Measurements from ENCODE around the gene TNC. TPM values are rescaled to one million over a fixed set of nuclear protein-coding genes. Genes with fewer than 3 reads are reported as not detected.

The TNC gene
- polyA plus RNA-seq, 1 of the 3 experiments (the other 2 are of a cell fraction): 805 TPM

DNA sequence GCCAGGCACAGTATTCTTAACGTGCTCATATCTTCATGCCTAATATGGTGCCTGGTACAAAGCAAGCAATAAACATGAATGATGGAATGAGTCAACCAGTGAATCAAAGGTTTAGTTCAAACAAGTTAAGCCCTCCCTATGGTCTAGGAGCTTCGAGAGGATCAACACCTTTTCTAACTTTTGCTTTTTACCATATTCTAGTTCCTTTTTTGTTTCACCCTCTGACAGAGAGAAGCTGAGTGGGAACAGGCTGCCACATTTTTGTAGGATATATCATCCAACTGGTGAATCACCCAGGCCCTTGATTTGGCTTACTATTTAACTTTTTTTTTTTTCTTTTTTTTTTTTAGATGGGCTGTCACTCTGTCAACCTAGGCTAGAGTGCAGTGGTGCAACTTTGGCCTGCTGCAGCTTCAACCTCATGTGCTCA, 39.3 kb upstream of the TNC start:
- no peaks in the 10 kb centered on the region for H4K20me1 ChIP-seq (ENCODE audit: insufficient read depth)
- H3K27me3 ChIP-seq (ENCODE audit: insufficient read depth): no peaks in the 10 kb centered on the region
- H3K4me3 ChIP-seq (ENCODE audit: low read depth in 2 of 2, low read length in 1 of 2): no peak overlapping the region
- no peak for DNase-seq
- TF ChIP-seq SIN3A (IDR thresholded peaks at IDR 0.05; ENCODE audit: borderline replicate concordance, low read depth, low read length) (peak; percentile 69; the same call in 1 of the 2 replicates), MEF2A (IDR thresholded peaks at IDR 0.05; ENCODE audit: borderline replicate concordance, low read depth) (peak; percentile 39; the same call in 1 of the 2 replicates), EP300 (IDR thresholded peaks at IDR 0.05; ENCODE audit: borderline replicate concordance in 1 of 2, low read depth in 1 of 2, low read length in 1 of 2) (peak; percentile 7 to 88; a peak in 2 of 4 replicates), RXRA (IDR thresholded peaks at IDR 0.05; ENCODE audit: borderline replicate concordance, low read depth) (0 out of 2 replicates have a peak, but pooled peaks have one; percentile 21), YY1 (IDR thresholded peaks at IDR 0.05; ENCODE audit: low read depth) (0 out of 2 replicates have a peak, but pooled peaks have one; percentile 16), FOSL2 (IDR thresholded peaks at IDR 0.05; ENCODE audit: borderline replicate concordance, low read depth) (peak; percentile 98), MXI1 (IDR thresholded peaks at IDR 0.05; ENCODE audit: low read depth, low read length) (no peak), NFIC (IDR thresholded peaks at IDR 0.05; ENCODE audit: borderline replicate concordance) (peak; percentile 88), IRF3 (IDR thresholded peaks at IDR 0.05; ENCODE audit: low read depth, low read length) (no peak), FOXJ3 (CRISPR knock-in tag; IDR thresholded peaks at IDR 0.05) (no peak), POLR2AphosphoS5 (IDR thresholded peaks at IDR 0.05; ENCODE audit: low read depth, low read length) (peak; percentile 62; the same call in 1 of the 2 replicates), TCF12 (IDR thresholded peaks at IDR 0.05) (peak; percentile 93), GABPA (IDR thresholded peaks at IDR 0.05; ENCODE audit: low read depth) (no peak), TEAD4 (IDR thresholded peaks at IDR 0.05; ENCODE audit: borderline replicate concordance, insufficient read depth) (peak; percentile 75; the same call in 1 of the 2 replicates), MAX (IDR thresholded peaks at IDR 0.05; ENCODE audit: low read depth) (no peak; the same call in 1 of the 2 replicates), RCOR1 (IDR thresholded peaks at IDR 0.05; ENCODE audit: low read length) (no peak), JUND (IDR thresholded peaks at IDR 0.05) (peak; percentile 97), ELF1 (IDR thresholded peaks at IDR 0.05) (no peak), EZH2phosphoT487 (IDR thresholded peaks at IDR 0.05; ENCODE audit: borderline replicate concordance, low read depth) (no peak), PBX3 (IDR thresholded peaks at IDR 0.05) (peak; percentile 80), TAF1 (IDR thresholded peaks at IDR 0.05; ENCODE audit: borderline replicate concordance, low read depth, low read length) (0 out of 2 replicates have a peak, but pooled peaks have one; percentile 23)
- TF ChIP-seq, protein P1, sequence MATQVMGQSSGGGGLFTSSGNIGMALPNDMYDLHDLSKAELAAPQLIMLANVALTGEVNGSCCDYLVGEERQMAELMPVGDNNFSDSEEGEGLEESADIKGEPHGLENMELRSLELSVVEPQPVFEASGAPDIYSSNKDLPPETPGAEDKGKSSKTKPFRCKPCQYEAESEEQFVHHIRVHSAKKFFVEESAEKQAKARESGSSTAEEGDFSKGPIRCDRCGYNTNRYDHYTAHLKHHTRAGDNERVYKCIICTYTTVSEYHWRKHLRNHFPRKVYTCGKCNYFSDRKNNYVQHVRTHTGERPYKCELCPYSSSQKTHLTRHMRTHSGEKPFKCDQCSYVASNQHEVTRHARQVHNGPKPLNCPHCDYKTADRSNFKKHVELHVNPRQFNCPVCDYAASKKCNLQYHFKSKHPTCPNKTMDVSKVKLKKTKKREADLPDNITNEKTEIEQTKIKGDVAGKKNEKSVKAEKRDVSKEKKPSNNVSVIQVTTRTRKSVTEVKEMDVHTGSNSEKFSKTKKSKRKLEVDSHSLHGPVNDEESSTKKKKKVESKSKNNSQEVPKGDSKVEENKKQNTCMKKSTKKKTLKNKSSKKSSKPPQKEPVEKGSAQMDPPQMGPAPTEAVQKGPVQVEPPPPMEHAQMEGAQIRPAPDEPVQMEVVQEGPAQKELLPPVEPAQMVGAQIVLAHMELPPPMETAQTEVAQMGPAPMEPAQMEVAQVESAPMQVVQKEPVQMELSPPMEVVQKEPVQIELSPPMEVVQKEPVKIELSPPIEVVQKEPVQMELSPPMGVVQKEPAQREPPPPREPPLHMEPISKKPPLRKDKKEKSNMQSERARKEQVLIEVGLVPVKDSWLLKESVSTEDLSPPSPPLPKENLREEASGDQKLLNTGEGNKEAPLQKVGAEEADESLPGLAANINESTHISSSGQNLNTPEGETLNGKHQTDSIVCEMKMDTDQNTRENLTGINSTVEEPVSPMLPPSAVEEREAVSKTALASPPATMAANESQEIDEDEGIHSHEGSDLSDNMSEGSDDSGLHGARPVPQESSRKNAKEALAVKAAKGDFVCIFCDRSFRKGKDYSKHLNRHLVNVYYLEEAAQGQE (IDR thresholded peaks at IDR 0.05; ENCODE audit: low read depth, low read length): 0 out of 2 replicates have a peak, but pooled peaks have one; percentile 24
- TF ChIP-seq, protein P2, sequence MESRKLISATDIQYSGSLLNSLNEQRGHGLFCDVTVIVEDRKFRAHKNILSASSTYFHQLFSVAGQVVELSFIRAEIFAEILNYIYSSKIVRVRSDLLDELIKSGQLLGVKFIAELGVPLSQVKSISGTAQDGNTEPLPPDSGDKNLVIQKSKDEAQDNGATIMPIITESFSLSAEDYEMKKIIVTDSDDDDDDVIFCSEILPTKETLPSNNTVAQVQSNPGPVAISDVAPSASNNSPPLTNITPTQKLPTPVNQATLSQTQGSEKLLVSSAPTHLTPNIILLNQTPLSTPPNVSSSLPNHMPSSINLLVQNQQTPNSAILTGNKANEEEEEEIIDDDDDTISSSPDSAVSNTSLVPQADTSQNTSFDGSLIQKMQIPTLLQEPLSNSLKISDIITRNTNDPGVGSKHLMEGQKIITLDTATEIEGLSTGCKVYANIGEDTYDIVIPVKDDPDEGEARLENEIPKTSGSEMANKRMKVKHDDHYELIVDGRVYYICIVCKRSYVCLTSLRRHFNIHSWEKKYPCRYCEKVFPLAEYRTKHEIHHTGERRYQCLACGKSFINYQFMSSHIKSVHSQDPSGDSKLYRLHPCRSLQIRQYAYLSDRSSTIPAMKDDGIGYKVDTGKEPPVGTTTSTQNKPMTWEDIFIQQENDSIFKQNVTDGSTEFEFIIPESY (IDR thresholded peaks at IDR 0.05; ENCODE audit: borderline replicate concordance, low read depth): no peak
- H3K4me1 ChIP-seq (ENCODE audit: control insufficient read depth in 1 of 2, insufficient read depth in 2 of 2, low read depth in 1 of 2, low read length in 1 of 2): peaks cover 4 to 15% of the 10 kb centered on the region in 2 experiments; a peak in 2 of 4 replicates
- peaks cover 18% of the 10 kb centered on the region for H3F3A ChIP-seq (replicated peaks; ENCODE audit: insufficient read depth)
- POLR2A ChIA-PET: no interaction called here
- peak overlapping the region; percentile 39 for H2AFZ ChIP-seq (ENCODE audit: low read depth)
- 7% methylated on average over 2 of the region's 2 CpGs for WGBS (ENCODE audit: low lambda C conversion rate)
- no peaks in the 10 kb centered on the region for H3K9me3 ChIP-seq
- H3K9ac ChIP-seq: peak overlapping the region; percentile 30; the same call in 1 of the 2 replicates
- peak overlapping the region; percentile 73 to 97; a peak in 3 of 4 replicates for H3K27ac ChIP-seq (ENCODE audit: low read depth in 2 of 2, low read length in 1 of 2)
- H3K79me2 ChIP-seq (ENCODE audit: insufficient read depth): no peaks in the 10 kb centered on the region
- H3K4me2 ChIP-seq: peak overlapping the region; percentile 51; the same call in 1 of the 2 replicates
- no peaks in the 10 kb centered on the region for H3K9me2 ChIP-seq
- CTCF ChIA-PET: interaction anchor here (0.8 kb wide), 1 partner anchor 12 kb away, joined by 3 read pairs; no protein-coding TSS in a partner anchor
- no peaks in the 10 kb centered on the region for H3K36me3 ChIP-seq (replicated peaks in 1 of 2; ENCODE audit: control insufficient read depth in 1 of 2, insufficient read depth in 2 of 2, low read length in 1 of 2)

All from SK-N-SH (cell line).